GM12878 (cell line): ENCODE data around the gene LARP4B. TPM values are rescaled to one million over a fixed set of nuclear protein-coding genes. Genes with fewer than 3 reads are reported as not detected.

Source experiments
- ATAC-seq: fragments of 200-7000 bp; cut with Tn5 transposase; 3 replicates; pipeline ENCODE4 v1.9.1; 2020; ENCODE audit warnings: mild to moderate bottlenecking, moderate library complexity
- BruUV-seq: library from RNA; stranded (reverse); fragments of 400-500 nt; replicated peaks from 2 replicates; lab custom pipeline; 2021; lab: Mats Ljungman, UMichigan
- CTCF ChIA-PET: fragments of 300-600 bp; sonication (Branson Sonifier 250); formaldehyde crosslinking; extraction: SDS; loops from one replicate; lab custom pipeline; 2021; ENCODE audit warnings: inconsistent platforms; lab: Yijun Ruan, JAX
- POLR2A ChIA-PET: fragments of 350-600 bp; formaldehyde crosslinking; extraction: SDS; loops from one replicate; lab custom pipeline; 2021; ENCODE audit warnings: inconsistent platforms; lab: Charles Lee
- RAD21 ChIA-PET: fragments of 300-600 bp; sonication (Branson Sonifier 250); formaldehyde crosslinking; loops from one replicate; lab custom pipeline; 2023; ENCODE audit warnings: antibody characterized with exemption; ENCODE audit not compliant: unreplicated experiment; lab: Charles Lee
- SMC1A ChIA-PET: fragments of 300-600 bp; sonication (Branson Sonifier 250); formaldehyde crosslinking; loops from one replicate; lab custom pipeline; 2023; ENCODE audit not compliant: unreplicated experiment, uncharacterized antibody; lab: Charles Lee
- DNase-seq: peaks from one replicate; pipeline ENCODE4 v3.0.0-alpha.2; 2011; ENCODE audit warnings: low read depth, low spot score
- FAIRE-seq: peaks from 3 replicates; lab custom pipeline; 2011; peaks lifted over from hg19 to GRCh38; lab: Jason Lieb, UNC
- H2AFZ ChIP-seq: 2 replicates; pipeline ENCODE4 v1.6.0; 2011; ENCODE audit warnings: low read depth, low read length, control low read depth; ENCODE audit not compliant: control insufficient read depth
- H3K27ac ChIP-seq: 2 replicates; pipeline ENCODE4 v1.5.1; 2011; ENCODE audit warnings: control low read depth; ENCODE audit not compliant: control insufficient read depth, insufficient read depth
- H3K27me3 ChIP-seq, 2 experiments: replicated peaks in 1 of 2; 2 replicates each; pipeline versions ENCODE4 v1.6.0 to v1.6.1; 2011; ENCODE audit warnings: low read length in 1 of 2; ENCODE audit not compliant: control insufficient read depth in 2 of 2, insufficient read depth in 2 of 2
- H3K36me3 ChIP-seq, 2 experiments: 2 replicates each; pipeline ENCODE4 v1.5.1; 2011; ENCODE audit warnings: low read length in 1 of 2; ENCODE audit not compliant: control insufficient read depth in 2 of 2, insufficient read depth in 2 of 2
- H3K4me1 ChIP-seq: 2 replicates; pipeline ENCODE4 v1.6.1; 2011; ENCODE audit warnings: mild to moderate bottlenecking, low read length, moderate library complexity, mixed read lengths; ENCODE audit not compliant: control insufficient read depth, insufficient read depth
- H3K4me2 ChIP-seq: 2 replicates; pipeline ENCODE4 v1.6.0; 2011; ENCODE audit warnings: control low read depth; ENCODE audit not compliant: control insufficient read depth, insufficient read depth
- H3K4me3 ChIP-seq: fragments of 200-600 bp; sonication (generic); 2 replicates; pipeline ENCODE4 v1.5.1; 2016
- H3K79me2 ChIP-seq: 2 replicates; pipeline ENCODE4 v1.6.0; 2011; ENCODE audit warnings: low read length; ENCODE audit not compliant: control insufficient read depth, insufficient read depth
- H3K9ac ChIP-seq: 2 replicates; pipeline ENCODE4 v1.8.0; 2011; ENCODE audit warnings: low read length, control low read depth, mixed read lengths; ENCODE audit not compliant: control insufficient read depth, insufficient read depth
- H3K9me3 ChIP-seq: replicated peaks from 3 replicates; pipeline ENCODE4 v1.5.1; 2011; ENCODE audit warnings: mild to moderate bottlenecking, low read length; ENCODE audit not compliant: control insufficient read depth, insufficient read depth
- H4K20me1 ChIP-seq: 2 replicates; pipeline ENCODE4 v1.6.0; 2011; ENCODE audit not compliant: control insufficient read depth, insufficient read depth
- KDM1A ChIP-seq: fragments of 200-600 bp; sonication (generic); IDR thresholded peaks from 2 replicates; pipeline ENCODE4 v1.6.1; 2016; ENCODE audit warnings: borderline replicate concordance
- POU2F2 ChIP-seq: IDR thresholded peaks from 3 replicates; pipeline ENCODE4 v1.6.1; 2011; ENCODE audit warnings: low read depth, mild to moderate bottlenecking, low read length, borderline replicate concordance
- SMAD5 ChIP-seq: IDR thresholded peaks from 2 replicates; pipeline ENCODE4 v1.6.1; 2016; ENCODE audit warnings: antibody characterized with exemption, low read depth
- STAT3 ChIP-seq: IDR thresholded peaks from 2 replicates; pipeline ENCODE4 v1.6.1; 2011; ENCODE audit warnings: low read depth, low read length, improper control_type of control experiment
- WRNIP1 ChIP-seq: IDR thresholded peaks from 2 replicates; pipeline ENCODE4 v1.6.1; 2011; ENCODE audit warnings: low read depth, low read length, improper control_type of control experiment, borderline replicate concordance
- WGBS: methylation state at CpG from one replicate; pipeline ENCODE4 v1.1.6; 2016; ENCODE audit warnings: low lambda C conversion rate; ENCODE audit not compliant: insufficient replicate concordance, insufficient coverage; ENCODE audit errors: missing lambda C conversion rate; 5-methylcytosine and 5-hydroxymethylcytosine counted together
- in situ Hi-C: fragments of 300-500 bp; cut with MboI; formaldehyde crosslinking; loops from 9 replicates; pipeline ENCODE4 v1.14.3; 2018; ENCODE audit warnings: mixed read lengths
- intact Hi-C: fragments of 100-400 bp; cut with micrococcal nuclease; formaldehyde crosslinking; loops from one replicate; pipeline ENCODE4 v1.14.2; 2022; ENCODE audit not compliant: unreplicated experiment
- polyA plus RNA-seq, 11 experiments: library from polyadenylated mRNA; depleted of rRNA in 4 of 11; unstranded in 6 of 11; stranded (reverse) in 5 of 11; fragments of >200 nt; fragmentation: Nextera tagmentation in 4 of 11; fragmentation: Illumina TruSeq in 1 of 11; extraction: Ambion mirVana in 4 of 11; extraction: Trizol in 1 of 11; gene quantifications; 1 replicate in 1 of 11; 2 replicates in 10 of 11; pipeline versions ENCODE4 v1.2.1 to v1.2.3, GENCODE V29; 2011 to 2016; ENCODE audit warnings: inconsistent platforms in 2 of 11, missing spikeins in 2 of 11, low read depth in 1 of 11
- total RNA-seq, 4 experiments: library from RNA; depleted of rRNA in 3 of 4; stranded (reverse); fragments of >200 nt in 3 of 4; fragmentation: Illumina TruSeq in 1 of 4; extraction: Trizol in 1 of 4; gene quantifications; 2 replicates each; pipeline versions ENCODE4 v1.2.1 to v1.2.3, GENCODE V29; 2013 to 2021
- TF ChIP-seq, protein P1 (sequence below): fragments of 450-650 bp; IDR thresholded peaks from 2 replicates; pipeline ENCODE4 v1.6.1; 2017; ENCODE audit warnings: antibody characterized with exemption, mild to moderate bottlenecking, moderate library complexity
- TF ChIP-seq, protein P2 (sequence below): IDR thresholded peaks from 2 replicates; pipeline ENCODE4 v1.6.1; 2012; ENCODE audit warnings: low read length, inconsistent platforms
- TF ChIP-seq, protein P3 (sequence below): fragments of 450-650 bp; formaldehyde crosslinking; IDR thresholded peaks from 2 replicates; pipeline ENCODE4 v1.5.0; 2022; ENCODE audit warnings: mild to moderate bottlenecking, missing genetic modification characterization

LARP4B gene
- total and polyA plus RNA-seq, 10 of the 15 experiments (the other 5 are each of a cell fraction or from before 2014, with no cell fraction given), result 10.5 to 119 (median 39.4) TPM

DNA sequence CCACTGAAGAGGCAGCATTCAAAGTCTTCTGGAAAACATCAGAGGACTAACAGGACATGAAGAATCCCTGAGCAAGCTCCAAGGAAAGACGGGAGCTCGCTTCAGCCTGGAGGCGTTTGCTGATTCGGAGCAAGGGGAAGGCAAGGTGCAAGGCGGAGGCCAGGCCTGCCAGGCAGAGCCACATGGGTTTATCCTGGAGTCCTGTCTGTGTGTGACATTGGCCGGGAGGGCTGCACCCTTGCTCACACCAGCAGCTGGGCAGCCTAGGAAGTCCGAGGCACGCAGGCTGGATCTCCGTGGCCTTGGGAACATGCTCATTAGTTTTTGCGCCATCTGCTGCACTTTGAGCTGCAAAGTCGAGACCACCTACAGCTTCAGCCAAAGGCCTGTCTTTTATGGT is 22.3 kb upstream of the LARP4B start:
- TF ChIP-seq SMAD5 (no peak), KDM1A (no peak), STAT3 (no peak), WRNIP1 (no peak), POU2F2 (no peak)
- TF ChIP-seq, protein P1, sequence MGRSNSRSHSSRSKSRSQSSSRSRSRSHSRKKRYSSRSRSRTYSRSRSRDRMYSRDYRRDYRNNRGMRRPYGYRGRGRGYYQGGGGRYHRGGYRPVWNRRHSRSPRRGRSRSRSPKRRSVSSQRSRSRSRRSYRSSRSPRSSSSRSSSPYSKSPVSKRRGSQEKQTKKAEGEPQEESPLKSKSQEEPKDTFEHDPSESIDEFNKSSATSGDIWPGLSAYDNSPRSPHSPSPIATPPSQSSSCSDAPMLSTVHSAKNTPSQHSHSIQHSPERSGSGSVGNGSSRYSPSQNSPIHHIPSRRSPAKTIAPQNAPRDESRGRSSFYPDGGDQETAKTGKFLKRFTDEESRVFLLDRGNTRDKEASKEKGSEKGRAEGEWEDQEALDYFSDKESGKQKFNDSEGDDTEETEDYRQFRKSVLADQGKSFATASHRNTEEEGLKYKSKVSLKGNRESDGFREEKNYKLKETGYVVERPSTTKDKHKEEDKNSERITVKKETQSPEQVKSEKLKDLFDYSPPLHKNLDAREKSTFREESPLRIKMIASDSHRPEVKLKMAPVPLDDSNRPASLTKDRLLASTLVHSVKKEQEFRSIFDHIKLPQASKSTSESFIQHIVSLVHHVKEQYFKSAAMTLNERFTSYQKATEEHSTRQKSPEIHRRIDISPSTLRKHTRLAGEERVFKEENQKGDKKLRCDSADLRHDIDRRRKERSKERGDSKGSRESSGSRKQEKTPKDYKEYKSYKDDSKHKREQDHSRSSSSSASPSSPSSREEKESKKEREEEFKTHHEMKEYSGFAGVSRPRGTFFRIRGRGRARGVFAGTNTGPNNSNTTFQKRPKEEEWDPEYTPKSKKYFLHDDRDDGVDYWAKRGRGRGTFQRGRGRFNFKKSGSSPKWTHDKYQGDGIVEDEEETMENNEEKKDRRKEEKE, result no peak
- TF ChIP-seq, protein P2, sequence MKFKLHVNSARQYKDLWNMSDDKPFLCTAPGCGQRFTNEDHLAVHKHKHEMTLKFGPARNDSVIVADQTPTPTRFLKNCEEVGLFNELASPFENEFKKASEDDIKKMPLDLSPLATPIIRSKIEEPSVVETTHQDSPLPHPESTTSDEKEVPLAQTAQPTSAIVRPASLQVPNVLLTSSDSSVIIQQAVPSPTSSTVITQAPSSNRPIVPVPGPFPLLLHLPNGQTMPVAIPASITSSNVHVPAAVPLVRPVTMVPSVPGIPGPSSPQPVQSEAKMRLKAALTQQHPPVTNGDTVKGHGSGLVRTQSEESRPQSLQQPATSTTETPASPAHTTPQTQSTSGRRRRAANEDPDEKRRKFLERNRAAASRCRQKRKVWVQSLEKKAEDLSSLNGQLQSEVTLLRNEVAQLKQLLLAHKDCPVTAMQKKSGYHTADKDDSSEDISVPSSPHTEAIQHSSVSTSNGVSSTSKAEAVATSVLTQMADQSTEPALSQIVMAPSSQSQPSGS, result no peak
- TF ChIP-seq, protein P3, sequence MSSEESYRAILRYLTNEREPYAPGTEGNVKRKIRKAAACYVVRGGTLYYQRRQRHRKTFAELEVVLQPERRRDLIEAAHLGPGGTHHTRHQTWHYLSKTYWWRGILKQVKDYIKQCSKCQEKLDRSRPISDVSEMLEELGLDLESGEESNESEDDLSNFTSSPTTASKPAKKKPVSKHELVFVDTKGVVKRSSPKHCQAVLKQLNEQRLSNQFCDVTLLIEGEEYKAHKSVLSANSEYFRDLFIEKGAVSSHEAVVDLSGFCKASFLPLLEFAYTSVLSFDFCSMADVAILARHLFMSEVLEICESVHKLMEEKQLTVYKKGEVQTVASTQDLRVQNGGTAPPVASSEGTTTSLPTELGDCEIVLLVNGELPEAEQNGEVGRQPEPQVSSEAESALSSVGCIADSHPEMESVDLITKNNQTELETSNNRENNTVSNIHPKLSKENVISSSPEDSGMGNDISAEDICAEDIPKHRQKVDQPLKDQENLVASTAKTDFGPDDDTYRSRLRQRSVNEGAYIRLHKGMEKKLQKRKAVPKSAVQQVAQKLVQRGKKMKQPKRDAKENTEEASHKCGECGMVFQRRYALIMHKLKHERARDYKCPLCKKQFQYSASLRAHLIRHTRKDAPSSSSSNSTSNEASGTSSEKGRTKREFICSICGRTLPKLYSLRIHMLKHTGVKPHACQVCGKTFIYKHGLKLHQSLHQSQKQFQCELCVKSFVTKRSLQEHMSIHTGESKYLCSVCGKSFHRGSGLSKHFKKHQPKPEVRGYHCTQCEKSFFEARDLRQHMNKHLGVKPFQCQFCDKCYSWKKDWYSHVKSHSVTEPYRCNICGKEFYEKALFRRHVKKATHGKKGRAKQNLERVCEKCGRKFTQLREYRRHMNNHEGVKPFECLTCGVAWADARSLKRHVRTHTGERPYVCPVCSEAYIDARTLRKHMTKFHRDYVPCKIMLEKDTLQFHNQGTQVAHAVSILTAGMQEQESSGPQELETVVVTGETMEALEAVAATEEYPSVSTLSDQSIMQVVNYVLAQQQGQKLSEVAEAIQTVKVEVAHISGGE, result no peak
- no peak overlapping the region for H2AFZ ChIP-seq
- no peaks in the 10 kb centered on the region for H4K20me1 ChIP-seq
- intact Hi-C loops, result no loop called here
- H3K36me3 ChIP-seq, result no peaks in the 10 kb centered on the region
- no peak for DNase-seq
- no peak overlapping the region for H3K4me3 ChIP-seq
- no peak overlapping the region for H3K4me2 ChIP-seq
- POLR2A ChIA-PET, result no interaction called here
- H3K27ac ChIP-seq, result no peak overlapping the region
- no peak for ATAC-seq
- SMC1A ChIA-PET, result no interaction called here
- H3K4me1 ChIP-seq, result no peaks in the 10 kb centered on the region
- RAD21 ChIA-PET, result no interaction called here
- peaks cover 0 to 2% of the 10 kb centered on the region in 2 experiments for H3K27me3 ChIP-seq
- no peaks in the 10 kb centered on the region for H3K9me3 ChIP-seq
- 66% methylated on average over 11 of the region's 11 CpGs for WGBS
- no peaks in the 10 kb centered on the region for H3K79me2 ChIP-seq
- in situ Hi-C loops, result no loop called here
- no peak overlapping the region for H3K9ac ChIP-seq
- CTCF ChIA-PET, result no interaction called here
- no TSS peak for BruUV-seq
- no peak for FAIRE-seq
